HG02759 (cell line): ENCODE results near the gene MELTF.

ENCODE experiments used
- ATAC-seq: cut with Tn5 transposase; IDR thresholded peaks from one replicate; pipeline ENCODE4 v1.9.1; 2021; ENCODE audit warnings: mild to moderate bottlenecking, moderate library complexity; ENCODE audit not compliant: unreplicated experiment

MELTF gene

GRCh38 chr3:196995027-196995426, 34.6 kb downstream of the MELTF start:
- ATAC-seq = no peak

GRCh38 chr3:196994056-196994455, 35.6 kb downstream of the MELTF start:
- no peak for ATAC-seq

- no peak for ATAC-seq
These were observed 37.1 kb downstream of the MELTF start for GRCh38 chr3:196992461-196993065.

GRCh38 chr3:196991581-196992460, 37.8 kb downstream of the MELTF start:
- ATAC-seq = no peak

- ATAC-seq = no peak
These were observed 39.0 kb downstream of the MELTF start for GRCh38 chr3:196990601-196991007.

GRCh38 chr3:196989721-196990262, 39.8 kb downstream of the MELTF start:
- no peak for ATAC-seq

GRCh38 chr3:196988241-196989029, 41.2 kb downstream of the MELTF start:
- ATAC-seq = no peak

- ATAC-seq = no peak
These were observed 42.6 kb downstream of the MELTF start for GRCh38 chr3:196987022-196987421.

- ATAC-seq = no peak
These were observed 43.4 kb downstream of the MELTF start for GRCh38 chr3:196985954-196986885.

- ATAC-seq = no peak
These were observed 44.3 kb downstream of the MELTF start for GRCh38 chr3:196985298-196985697.

- no peak for ATAC-seq
These were observed 46.4 kb downstream of the MELTF start for GRCh38 chr3:196983186-196983585.

- ATAC-seq = no peak
These were observed 48.0 kb downstream of the MELTF start for GRCh38 chr3:196981657-196982056.

- no peak for ATAC-seq
These were observed 50.1 kb downstream of the MELTF start for GRCh38 chr3:196979545-196979944.

GRCh38 chr3:196976941-196977340, 52.7 kb downstream of the MELTF start:
- ATAC-seq = no peak

- no peak for ATAC-seq
These were observed 54.3 kb downstream of the MELTF start for GRCh38 chr3:196975349-196975748.

- no peak for ATAC-seq
These were observed 55.0 kb downstream of the MELTF start for GRCh38 chr3:196974661-196975060.

- ATAC-seq = no peak
These were observed 58.4 kb downstream of the MELTF start for GRCh38 chr3:196971094-196971698.

GRCh38 chr3:196970547-196971093, 59.0 kb downstream of the MELTF start:
- no peak for ATAC-seq
